IPS-11a (cell line): Measurements from ENCODE around the gene GALK1.
"Not testable (repeated sequence)": the region's sequence is repeated elsewhere in the genome, so short reads cannot be mapped to it uniquely, and the experiment has no call there.

Experiments
- H3K4me3 ChIP-seq: one replicate; pipeline ENCODE4 v1.5.1; 2013; ENCODE audit warnings: low read depth, low read length, control low read depth

The GALK1 gene

GRCh38 chr17:75767881-75768280 is 2.9 kb upstream of the GALK1 start:
- no peak overlapping the region for H3K4me3 ChIP-seq

- no peak overlapping the region for H3K4me3 ChIP-seq
Observed at GRCh38 chr17:75765981-75766380, 989 bp upstream of the GALK1 start.

- H3K4me3 ChIP-seq: peak overlapping the region; percentile 50
Observed at GRCh38 chr17:75764417-75764710, 628 bp downstream of the GALK1 start.

- peak overlapping the region; percentile 50 for H3K4me3 ChIP-seq
Observed at GRCh38 chr17:75763613-75764416, 1.2 kb downstream of the GALK1 start.

- H3K4me3 ChIP-seq: no peak overlapping the region
Observed at GRCh38 chr17:75763269-75763607, 1.8 kb downstream of the GALK1 start.

GRCh38 chr17:75762513-75763268 is 2.3 kb downstream of the GALK1 start:
- no peak overlapping the region for H3K4me3 ChIP-seq

GRCh38 chr17:75759978-75760640 is 4.9 kb downstream of the GALK1 start:
- not testable (repeated sequence) for H3K4me3 ChIP-seq

GRCh38 chr17:75759457-75759856 is 5.5 kb downstream of the GALK1 start:
- no peak overlapping the region for H3K4me3 ChIP-seq

- no peak overlapping the region for H3K4me3 ChIP-seq
Observed at GRCh38 chr17:75758131-75758905, 6.7 kb downstream of the GALK1 start.

- H3K4me3 ChIP-seq: no peak overlapping the region
Observed at GRCh38 chr17:75757086-75757681, 7.8 kb downstream of the GALK1 start.

- no peak overlapping the region for H3K4me3 ChIP-seq
Observed at GRCh38 chr17:75756451-75757085, 8.4 kb downstream of the GALK1 start.

- H3K4me3 ChIP-seq: no peak overlapping the region
Observed at GRCh38 chr17:75755990-75756389, 9.0 kb downstream of the GALK1 start.

GRCh38 chr17:75755205-75755901 is 9.6 kb downstream of the GALK1 start:
- H3K4me3 ChIP-seq: no peak overlapping the region

GRCh38 chr17:75754378-75755204 is 10.4 kb downstream of the GALK1 start:
- no peak overlapping the region for H3K4me3 ChIP-seq

GRCh38 chr17:75753514-75754377 is 11.2 kb downstream of the GALK1 start:
- peak overlapping the region; percentile 1 for H3K4me3 ChIP-seq

- H3K4me3 ChIP-seq: no peak overlapping the region
Observed at GRCh38 chr17:75752802-75753513, 12.0 kb downstream of the GALK1 start.

- H3K4me3 ChIP-seq: no peak overlapping the region
Observed at GRCh38 chr17:75752405-75752709, 12.6 kb downstream of the GALK1 start.
